Mesodermal cell (in vitro differentiated cells): Measurements from ENCODE around the gene NUP210L.
A peak's percentile ranks its signal among the peaks of the same experiment; 100 is the strongest.
"Not testable (repeated sequence)": the region's sequence is repeated elsewhere in the genome, so short reads cannot be mapped to it uniquely, and the experiment has no call there.

Experiments used
- H3K27ac ChIP-seq: 2 replicates; pipeline ENCODE4 v1.7.0; 2013; ENCODE audit warnings: mild to moderate bottlenecking, low read depth, low read length, moderate library complexity; ENCODE audit not compliant: severe bottlenecking
- H3K36me3 ChIP-seq: 2 replicates; pipeline ENCODE4 v1.7.1; 2013; ENCODE audit warnings: mild to moderate bottlenecking, low read length, moderate library complexity; ENCODE audit not compliant: control insufficient read depth, insufficient read depth
- H3K4me1 ChIP-seq: one replicate; pipeline ENCODE4 v1.7.1; 2013; ENCODE audit warnings: mild to moderate bottlenecking, low read length; ENCODE audit not compliant: insufficient read depth, control insufficient read depth, poor library complexity, severe bottlenecking
- H3K4me3 ChIP-seq: 2 replicates; pipeline ENCODE4 v1.7.0; 2013; ENCODE audit warnings: low read length, control low read depth, mild to moderate bottlenecking; ENCODE audit not compliant: insufficient read depth, poor library complexity, severe bottlenecking; ENCODE audit errors: extremely low read depth
- H3K9me3 ChIP-seq: 2 replicates; pipeline ENCODE4 v1.7.1; 2013; ENCODE audit warnings: mild to moderate bottlenecking, low read length, moderate library complexity; ENCODE audit not compliant: control insufficient read depth
- WGBS, 2 experiments: methylation state at CpG; one replicate each; pipeline ENCODE4 v1.1.5; 2013; ENCODE audit warnings: missing lambda C conversion rate in 2 of 2; ENCODE audit not compliant: insufficient coverage in 2 of 2; 5-methylcytosine and 5-hydroxymethylcytosine counted together

The NUP210L gene

GRCh38 chr1:154167461-154167860 is 12.6 kb upstream of the NUP210L start:
- no peak overlapping the region for H3K27ac ChIP-seq
- H3K4me1 ChIP-seq = no peaks in the 10 kb centered on the region
- H3K4me3 ChIP-seq = no peak overlapping the region
- H3K36me3 ChIP-seq = peaks cover 100% of the 10 kb centered on the region
- no peaks in the 10 kb centered on the region for H3K9me3 ChIP-seq

GRCh38 chr1:154166207-154166606 is 11.3 kb upstream of the NUP210L start:
- Histone ChIP-seq H3K27ac (no peak overlapping the region), H3K4me3 (no peak overlapping the region), H3K36me3 (peaks cover 100% of the 10 kb centered on the region), H3K4me1 (no peaks in the 10 kb centered on the region), H3K9me3 (no peaks in the 10 kb centered on the region)
- whole genome bisulfite sequencing, 2 experiments = 100% methylated on average over 1 of the region's 1 CpG

DNA sequence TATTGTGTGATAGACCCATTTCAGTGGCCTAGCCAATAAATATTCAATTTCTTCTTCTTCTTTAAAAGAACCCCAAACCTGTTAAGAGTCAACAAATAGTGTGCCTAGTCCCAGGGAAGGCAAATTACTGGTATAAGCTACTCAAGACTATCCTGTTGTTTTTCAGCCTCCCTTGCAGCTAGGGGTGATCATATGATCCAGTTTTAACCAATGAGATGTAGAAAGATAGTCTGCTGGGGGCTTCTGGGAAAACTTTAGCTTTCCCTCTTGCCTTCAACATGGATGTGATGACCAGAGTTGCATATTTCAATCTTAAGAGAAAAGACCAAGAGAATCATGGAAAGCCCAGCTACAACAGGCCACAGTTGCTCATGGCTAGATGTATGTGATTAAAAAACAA is 4.7 kb upstream of the NUP210L start:
- H3K27ac ChIP-seq = no peak overlapping the region
- no peaks in the 10 kb centered on the region for H3K9me3 ChIP-seq
- H3K4me3 ChIP-seq = no peak overlapping the region
- peaks cover 19% of the 10 kb centered on the region for H3K4me1 ChIP-seq
- H3K36me3 ChIP-seq = peaks cover 100% of the 10 kb centered on the region

DNA sequence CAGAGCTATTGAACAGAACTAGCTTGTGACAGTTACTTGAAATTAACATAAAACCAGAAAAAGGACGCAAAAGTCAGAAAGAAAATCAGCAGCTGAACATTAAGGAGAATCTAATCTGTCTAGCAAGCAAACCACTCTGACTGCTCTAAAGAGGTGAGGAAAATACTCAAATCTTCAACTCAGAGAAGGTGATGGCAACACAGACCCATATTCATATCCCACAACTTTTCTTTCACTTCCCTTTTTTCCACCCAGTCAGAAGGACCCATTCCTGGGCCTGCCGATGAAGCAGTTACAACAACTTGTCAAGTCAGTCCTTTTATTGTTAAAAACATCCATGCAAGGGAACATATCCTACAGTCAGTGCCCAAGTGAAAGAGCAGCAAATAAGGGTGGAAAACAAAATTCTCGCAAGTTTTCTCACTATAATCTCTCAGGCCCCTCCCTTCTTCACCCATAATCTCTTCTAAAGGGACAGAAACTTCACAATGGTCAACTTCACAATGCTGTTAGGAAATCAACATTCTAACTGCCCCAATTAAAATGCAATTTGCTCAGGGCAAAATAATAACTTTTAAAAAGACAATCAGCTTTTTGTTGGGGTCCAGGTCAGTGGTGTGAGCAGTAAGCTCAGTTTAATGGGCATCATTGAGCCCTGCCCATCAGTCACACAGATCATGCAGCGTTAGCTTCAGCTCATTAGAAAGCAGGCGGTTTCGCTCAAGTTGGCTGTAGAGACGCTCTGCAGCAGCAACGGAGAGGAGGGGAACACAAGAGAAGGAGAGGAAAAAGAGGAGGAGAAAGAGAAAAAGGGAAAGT is 3.6 kb upstream of the NUP210L start:
- no peak overlapping the region for H3K4me3 ChIP-seq
- H3K9me3 ChIP-seq = no peaks in the 10 kb centered on the region
- peak overlapping the region; percentile 69 for H3K27ac ChIP-seq
- H3K4me1 ChIP-seq = peaks cover 19% of the 10 kb centered on the region
- WGBS, 2 experiments = 94 to 97% methylated on average over 8 of the region's 8 CpGs
- peaks cover 99% of the 10 kb centered on the region for H3K36me3 ChIP-seq

DNA sequence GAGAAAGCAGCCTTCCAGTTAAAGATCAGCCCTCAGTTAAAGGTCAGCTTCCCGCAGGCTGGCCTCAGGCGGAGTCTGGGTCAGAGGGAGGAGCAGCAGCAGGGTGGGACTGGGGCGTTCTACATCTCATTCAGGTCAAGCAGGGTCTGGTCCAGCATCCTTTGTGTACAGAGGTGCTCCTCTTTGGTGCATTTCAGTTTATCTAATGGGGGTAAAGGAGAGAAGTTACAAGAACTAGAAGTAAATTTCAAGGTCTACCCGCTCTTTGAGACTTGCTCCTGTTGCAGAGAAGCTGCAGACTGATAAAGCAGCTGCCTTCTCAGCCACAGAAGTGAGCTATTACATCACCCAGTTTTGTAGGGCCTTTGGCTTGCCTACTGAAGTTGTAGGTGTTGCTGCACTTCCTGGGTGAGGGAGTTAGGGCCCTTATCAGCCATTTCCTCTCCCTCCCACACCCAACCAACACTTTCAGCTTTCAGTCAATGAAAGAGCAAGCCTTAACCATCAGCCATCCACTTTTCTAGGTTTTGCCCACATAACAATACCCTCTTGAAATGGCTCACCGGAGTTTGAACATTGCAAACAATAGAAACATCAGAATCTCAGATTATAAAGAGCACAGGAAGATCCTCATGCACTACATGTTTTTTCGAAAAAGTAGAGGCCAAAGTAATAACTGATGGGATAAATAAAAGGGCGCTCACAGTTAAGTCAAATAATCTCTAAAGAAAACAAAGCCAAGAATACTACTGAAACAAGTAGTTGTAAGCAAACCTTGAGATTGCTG is 2.8 kb upstream of the NUP210L start:
- WGBS, 2 experiments = 71 to 100% methylated on average over 2 to 3 of the region's 7 CpGs
- no peak overlapping the region for H3K4me3 ChIP-seq
- H3K27ac ChIP-seq = peak overlapping the region; percentile 69
- H3K4me1 ChIP-seq = peaks cover 19% of the 10 kb centered on the region
- H3K36me3 ChIP-seq = peaks cover 91% of the 10 kb centered on the region
- no peaks in the 10 kb centered on the region for H3K9me3 ChIP-seq

- H3K27ac ChIP-seq = peak overlapping the region; percentile 73
- no peak overlapping the region for H3K4me3 ChIP-seq
- H3K9me3 ChIP-seq = no peaks in the 10 kb centered on the region
- H3K4me1 ChIP-seq = peaks cover 19% of the 10 kb centered on the region
- WGBS, 2 experiments = 90 to 96% methylated on average over 8 to 9 of the region's 9 CpGs
- H3K36me3 ChIP-seq = peaks cover 67% of the 10 kb centered on the region
Observed at GRCh38 chr1:154155251-154155650, 378 bp upstream of the NUP210L start.

- H3K27ac ChIP-seq = no peak overlapping the region
- H3K36me3 ChIP-seq = peaks cover 55% of the 10 kb centered on the region
- peaks cover 19% of the 10 kb centered on the region for H3K4me1 ChIP-seq
- WGBS, 2 experiments = 94 to 100% methylated on average over 2 to 3 of the region's 6 CpGs
- no peaks in the 10 kb centered on the region for H3K9me3 ChIP-seq
- no peak overlapping the region for H3K4me3 ChIP-seq
Observed at GRCh38 chr1:154154053-154154452, 820 bp downstream of the NUP210L start.

GRCh38 chr1:154151311-154151710 is 3.6 kb downstream of the NUP210L start:
- no peak overlapping the region for H3K4me3 ChIP-seq
- H3K36me3 ChIP-seq = peaks cover 27% of the 10 kb centered on the region
- peaks cover 9% of the 10 kb centered on the region for H3K4me1 ChIP-seq
- no peak overlapping the region for H3K27ac ChIP-seq
- H3K9me3 ChIP-seq = no peaks in the 10 kb centered on the region

DNA sequence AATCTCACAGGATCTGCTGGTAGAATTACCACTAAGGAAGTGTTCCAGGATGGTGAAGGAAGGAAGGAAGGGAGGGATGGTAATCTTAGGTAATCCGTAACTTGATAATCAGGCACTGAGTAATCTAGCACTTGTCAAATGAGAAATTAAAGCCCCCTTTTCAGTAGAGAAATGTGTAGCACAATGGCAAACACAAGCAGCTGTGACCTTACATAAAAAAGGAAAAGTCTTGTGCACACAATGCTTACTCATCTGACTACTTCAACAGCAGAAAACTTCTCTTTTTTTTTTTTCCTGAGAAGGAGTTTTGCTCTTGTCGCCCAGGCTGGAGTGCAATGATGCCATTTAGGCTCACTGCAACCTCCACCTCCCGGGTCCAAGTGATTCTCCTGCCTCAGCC is 6.1 kb downstream of the NUP210L start:
- Histone ChIP-seq H3K4me1 (no peaks in the 10 kb centered on the region), H3K4me3 (no peak overlapping the region), H3K9me3 (no peaks in the 10 kb centered on the region), H3K27ac (no peak overlapping the region), H3K36me3 (peaks cover 2% of the 10 kb centered on the region)
- 87 to 100% methylated on average over 1 to 3 of the region's 3 CpGs for WGBS, 2 experiments

GRCh38 chr1:154147505-154147904 is 7.4 kb downstream of the NUP210L start:
- not testable (repeated sequence) for H3K4me1 ChIP-seq, H3K36me3 ChIP-seq, H3K4me3 ChIP-seq, H3K9me3 ChIP-seq, H3K27ac ChIP-seq
- WGBS, 2 experiments = 88 to 100% methylated on average over 5 of the region's 5 CpGs

- Histone ChIP-seq H3K9me3 (no peaks in the 10 kb centered on the region), H3K36me3 (no peaks in the 10 kb centered on the region), H3K4me1 (peaks cover 3% of the 10 kb centered on the region), H3K4me3 (no peak overlapping the region), H3K27ac (no peak overlapping the region)
- no CpG with 5 or more reads among the region's 2 CpGs for WGBS, 2 experiments
Observed at GRCh38 chr1:154145986-154146385, 8.9 kb downstream of the NUP210L start.
